ENCODE measurements around the gene HSD11B1L. TPM values are rescaled to one million over a fixed set of nuclear protein-coding genes. Genes with fewer than 3 reads are reported as not detected.

The HSD11B1L gene
- total RNA-seq, 1 donor from 2014 or later = 2.6 TPM

- no peaks in the 10 kb centered on the region for H3K4me1 Mint-ChIP-seq
- DNase-seq = no peak
- intact Hi-C loops (cut with micrococcal nuclease) = no loop called here
- H3K36me3 Mint-ChIP-seq (ENCODE audit: low read depth) = peaks cover 69% of the 10 kb centered on the region
- H3K27me3 Mint-ChIP-seq = no peaks in the 10 kb centered on the region
- no peaks in the 10 kb centered on the region for H3K9me3 Mint-ChIP-seq
- H3K4me3 Mint-ChIP-seq = no peak overlapping the region
- H3K27ac Mint-ChIP-seq = no peak overlapping the region
Observed at GRCh38 chr19:5652261-5652660, 28.6 kb upstream of the HSD11B1L start.

GRCh38 chr19:5654931-5655330, 25.9 kb upstream of the HSD11B1L start:
- intact Hi-C loops (cut with micrococcal nuclease) = no loop called here
- no peaks in the 10 kb centered on the region for H3K27me3 Mint-ChIP-seq
- peaks cover 2% of the 10 kb centered on the region for H3K4me1 Mint-ChIP-seq
- H3K36me3 Mint-ChIP-seq (ENCODE audit: low read depth) = peaks cover 68% of the 10 kb centered on the region
- no peak overlapping the region for H3K27ac Mint-ChIP-seq
- no peaks in the 10 kb centered on the region for H3K9me3 Mint-ChIP-seq
- no peak for DNase-seq
- no peak overlapping the region for H3K4me3 Mint-ChIP-seq

- intact Hi-C loops (cut with micrococcal nuclease) = no loop called here
- H3K4me1 Mint-ChIP-seq = peaks cover 2% of the 10 kb centered on the region
- no peak overlapping the region for H3K4me3 Mint-ChIP-seq
- no peaks in the 10 kb centered on the region for H3K9me3 Mint-ChIP-seq
- no peak overlapping the region for H3K27ac Mint-ChIP-seq
- H3K36me3 Mint-ChIP-seq (ENCODE audit: low read depth) = peaks cover 64% of the 10 kb centered on the region
- no peak for DNase-seq
- no peaks in the 10 kb centered on the region for H3K27me3 Mint-ChIP-seq
Observed at GRCh38 chr19:5655412-5655811, 25.4 kb upstream of the HSD11B1L start.

- Mint-ChIP-seq H3K36me3 (ENCODE audit: low read depth) (peaks cover 62% of the 10 kb centered on the region), H3K27ac (no peak overlapping the region), H3K4me1 (peaks cover 11% of the 10 kb centered on the region), H3K9me3 (no peaks in the 10 kb centered on the region), H3K27me3 (no peaks in the 10 kb centered on the region), H3K4me3 (no peak overlapping the region)
- intact Hi-C loops (cut with micrococcal nuclease) = no loop called here
- no peak for DNase-seq
Observed at GRCh38 chr19:5661483-5661882, 19.3 kb upstream of the HSD11B1L start.

- H3K27ac Mint-ChIP-seq = no peak overlapping the region
- peaks cover 11% of the 10 kb centered on the region for H3K4me1 Mint-ChIP-seq
- H3K9me3 Mint-ChIP-seq = no peaks in the 10 kb centered on the region
- no peak overlapping the region for H3K4me3 Mint-ChIP-seq
- H3K36me3 Mint-ChIP-seq (ENCODE audit: low read depth) = peaks cover 68% of the 10 kb centered on the region
- H3K27me3 Mint-ChIP-seq = no peaks in the 10 kb centered on the region
- intact Hi-C loops (cut with micrococcal nuclease) = no loop called here
- no peak for DNase-seq
Observed at GRCh38 chr19:5663904-5664303, 16.9 kb upstream of the HSD11B1L start.

GRCh38 chr19:5664515-5664914, 16.3 kb upstream of the HSD11B1L start:
- no peak overlapping the region for H3K4me3 Mint-ChIP-seq
- no peaks in the 10 kb centered on the region for H3K27me3 Mint-ChIP-seq
- no peaks in the 10 kb centered on the region for H3K9me3 Mint-ChIP-seq
- peaks cover 67% of the 10 kb centered on the region for H3K36me3 Mint-ChIP-seq (ENCODE audit: low read depth)
- no peak for DNase-seq
- peaks cover 11% of the 10 kb centered on the region for H3K4me1 Mint-ChIP-seq
- H3K27ac Mint-ChIP-seq = no peak overlapping the region
- intact Hi-C loops (cut with micrococcal nuclease) = no loop called here

GRCh38 chr19:5665781-5666513, 14.9 kb upstream of the HSD11B1L start:
- peaks cover 9% of the 10 kb centered on the region for H3K4me1 Mint-ChIP-seq
- intact Hi-C loops (cut with micrococcal nuclease) = no loop called here
- peaks cover 69% of the 10 kb centered on the region for H3K36me3 Mint-ChIP-seq (ENCODE audit: low read depth)

GRCh38 chr19:5666921-5667610, 13.8 kb upstream of the HSD11B1L start:
- Mint-ChIP-seq H3K36me3 (ENCODE audit: low read depth) (peaks cover 64% of the 10 kb centered on the region), H3K27ac (peak overlapping the region; percentile 59), H3K4me1 (peaks cover 9% of the 10 kb centered on the region), H3K4me3 (no peak overlapping the region), H3K27me3 (no peaks in the 10 kb centered on the region), H3K9me3 (no peaks in the 10 kb centered on the region)
- no peak for DNase-seq
- intact Hi-C loops (cut with micrococcal nuclease) = no loop called here

More at GRCh38 chr19:5665781-5666513, 14.9 kb upstream of the HSD11B1L start:
- peak overlapping the region; percentile 41 for H3K27ac Mint-ChIP-seq
- no peak for DNase-seq
- no peak overlapping the region for H3K4me3 Mint-ChIP-seq
- no peaks in the 10 kb centered on the region for H3K27me3 Mint-ChIP-seq
- no peaks in the 10 kb centered on the region for H3K9me3 Mint-ChIP-seq

- H3K4me3 Mint-ChIP-seq = no peak overlapping the region
- no peak overlapping the region for H3K27ac Mint-ChIP-seq
- no peaks in the 10 kb centered on the region for H3K27me3 Mint-ChIP-seq
- H3K36me3 Mint-ChIP-seq (ENCODE audit: low read depth) = peaks cover 64% of the 10 kb centered on the region
- no peaks in the 10 kb centered on the region for H3K9me3 Mint-ChIP-seq
- H3K4me1 Mint-ChIP-seq = peaks cover 9% of the 10 kb centered on the region
- intact Hi-C loops (cut with micrococcal nuclease) = no loop called here
- DNase-seq = no peak
Observed at GRCh38 chr19:5667751-5668271, 13.0 kb upstream of the HSD11B1L start.

- DNase-seq = no peak
- intact Hi-C loops (cut with micrococcal nuclease) = no loop called here
- Mint-ChIP-seq H3K4me3 (no peak overlapping the region), H3K27ac (no peak overlapping the region), H3K4me1 (peaks cover 9% of the 10 kb centered on the region), H3K9me3 (no peaks in the 10 kb centered on the region), H3K36me3 (ENCODE audit: low read depth) (peaks cover 63% of the 10 kb centered on the region), H3K27me3 (no peaks in the 10 kb centered on the region)
Observed at GRCh38 chr19:5669212-5669611, 11.6 kb upstream of the HSD11B1L start.

GRCh38 chr19:5671600-5671999, 9.2 kb upstream of the HSD11B1L start:
- intact Hi-C loops (cut with micrococcal nuclease) = no loop called here
- no peaks in the 10 kb centered on the region for H3K4me1 Mint-ChIP-seq
- no peaks in the 10 kb centered on the region for H3K27me3 Mint-ChIP-seq
- no peak overlapping the region for H3K4me3 Mint-ChIP-seq
- no peaks in the 10 kb centered on the region for H3K9me3 Mint-ChIP-seq
- peaks cover 46% of the 10 kb centered on the region for H3K36me3 Mint-ChIP-seq (ENCODE audit: low read depth)
- no peak for DNase-seq
- no peak overlapping the region for H3K27ac Mint-ChIP-seq

- Mint-ChIP-seq H3K4me1 (no peaks in the 10 kb centered on the region), H3K9me3 (no peaks in the 10 kb centered on the region), H3K4me3 (no peak overlapping the region), H3K36me3 (ENCODE audit: low read depth) (peaks cover 34% of the 10 kb centered on the region), H3K27me3 (no peaks in the 10 kb centered on the region), H3K27ac (no peak overlapping the region)
- DNase-seq = peak; percentile 57
- intact Hi-C loops (cut with micrococcal nuclease) = no loop called here
Observed at GRCh38 chr19:5672708-5673459, 7.9 kb upstream of the HSD11B1L start.

GRCh38 chr19:5673752-5674151, 7.1 kb upstream of the HSD11B1L start:
- Mint-ChIP-seq H3K4me3 (no peak overlapping the region), H3K4me1 (no peaks in the 10 kb centered on the region), H3K9me3 (no peaks in the 10 kb centered on the region), H3K36me3 (ENCODE audit: low read depth) (peaks cover 31% of the 10 kb centered on the region), H3K27ac (no peak overlapping the region), H3K27me3 (no peaks in the 10 kb centered on the region)
- DNase-seq = no peak
- intact Hi-C loops (cut with micrococcal nuclease) = no loop called here

- intact Hi-C loops (cut with micrococcal nuclease) = no loop called here
- H3K27me3 Mint-ChIP-seq = no peaks in the 10 kb centered on the region
- DNase-seq = no peak
- no peak overlapping the region for H3K4me3 Mint-ChIP-seq
- H3K27ac Mint-ChIP-seq = no peak overlapping the region
- H3K9me3 Mint-ChIP-seq = no peaks in the 10 kb centered on the region
- peaks cover 5% of the 10 kb centered on the region for H3K4me1 Mint-ChIP-seq
- peaks cover 28% of the 10 kb centered on the region for H3K36me3 Mint-ChIP-seq (ENCODE audit: low read depth)
Observed at GRCh38 chr19:5674714-5675113, 6.1 kb upstream of the HSD11B1L start.
